UCSD-AML1 (cell line): Measurements from ENCODE around the gene RIPOR2.
"Not testable (repeated sequence)": the region's sequence is repeated elsewhere in the genome, so short reads cannot be mapped to it uniquely, and the experiment has no call there.

Source experiments
- DNase-seq: peaks from one replicate; lab custom pipeline; 2025; ENCODE audit not compliant: unreplicated experiment; lab: John Stamatoyannopoulos, UW

Gene RIPOR2

DNA sequence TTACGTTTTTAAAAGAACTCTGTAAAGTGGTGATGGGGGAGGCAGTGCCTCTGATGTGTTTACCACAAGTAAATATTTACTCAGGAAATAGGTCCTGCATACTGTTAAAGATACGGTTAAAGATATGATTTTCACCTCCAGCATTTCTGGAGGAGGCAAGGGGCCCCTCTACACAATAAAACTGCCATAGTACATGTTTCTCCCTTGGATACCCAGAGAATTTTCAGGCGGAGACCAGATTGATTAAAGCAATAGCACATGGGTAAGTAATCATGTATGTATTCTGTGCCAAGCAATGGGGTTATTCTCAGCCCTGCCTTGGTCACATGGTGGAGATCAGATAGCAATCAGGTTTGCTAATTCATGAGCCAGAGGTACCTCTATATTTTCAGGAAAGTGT is 9.6 kb downstream of the RIPOR2 start:
- no peak for DNase-seq

DNA sequence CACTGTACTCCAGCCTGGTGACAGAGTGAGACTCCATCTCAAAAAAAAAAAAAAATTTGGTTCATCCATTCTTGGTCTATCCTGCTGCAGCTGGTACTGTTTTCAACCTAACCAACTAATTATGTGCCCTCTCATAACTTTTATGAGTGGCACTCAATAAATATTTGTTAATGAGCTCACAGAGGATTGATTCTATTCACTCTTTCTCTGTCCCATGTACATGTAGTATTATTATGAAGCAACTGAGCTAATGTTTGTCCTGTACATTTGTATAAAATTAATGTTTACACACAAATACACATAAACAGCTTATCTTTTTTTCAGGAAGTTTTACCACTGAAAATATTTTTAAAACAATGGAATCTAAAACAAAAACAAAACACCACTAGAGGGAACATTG is 10.1 kb downstream of the RIPOR2 start:
- DNase-seq: no peak

GRCh38 chr6:24924580-24925356 is 11.0 kb downstream of the RIPOR2 start:
- DNase-seq: no peak

DNA sequence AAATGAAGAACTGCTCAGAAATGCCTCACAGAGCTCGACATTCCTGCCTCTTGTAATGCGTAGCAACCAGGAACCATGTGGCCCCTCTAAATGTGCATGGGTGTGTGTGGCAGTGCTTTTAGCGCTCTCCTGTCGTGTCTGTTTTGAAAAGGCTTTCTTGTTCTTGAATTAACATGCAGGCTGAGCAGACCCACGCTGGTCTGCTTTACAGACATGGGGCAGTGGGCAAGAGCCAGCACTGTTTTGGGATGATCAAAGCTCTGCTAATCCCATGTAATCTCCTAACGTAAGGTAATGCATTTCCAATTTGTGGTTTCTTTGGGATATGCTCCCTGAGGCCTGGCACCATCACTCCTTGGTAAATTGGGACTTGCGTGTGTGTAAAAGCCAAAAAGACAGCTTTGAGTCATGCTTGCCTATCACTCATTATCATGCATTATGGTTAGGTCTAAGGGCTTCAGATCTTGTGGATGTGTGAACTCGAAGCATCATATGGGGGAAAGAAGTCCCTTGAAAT is 11.8 kb downstream of the RIPOR2 start:
- no peak for DNase-seq

DNA sequence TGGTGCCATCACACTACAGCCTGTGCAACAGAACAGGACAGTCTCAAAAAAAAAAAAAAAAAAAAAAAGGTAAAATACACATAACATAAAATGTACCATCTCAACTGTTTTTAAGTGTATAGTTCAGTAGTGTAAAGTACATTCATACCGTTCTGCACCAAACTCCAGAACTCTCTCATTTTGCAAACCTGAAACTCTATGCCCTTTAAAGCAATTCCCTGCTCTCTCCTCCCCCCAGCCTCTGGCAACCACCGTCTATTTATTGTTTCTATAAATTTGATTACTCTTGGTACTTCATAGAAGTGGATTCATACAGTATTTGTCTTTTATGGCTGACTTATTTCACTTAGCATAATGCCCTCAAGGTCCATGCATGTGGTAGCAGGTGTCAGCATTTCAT is 12.9 kb downstream of the RIPOR2 start:
- DNase-seq: no peak

- DNase-seq: no peak
These were observed 13.6 kb downstream of the RIPOR2 start for GRCh38 chr6:24922170-24922569.

DNA sequence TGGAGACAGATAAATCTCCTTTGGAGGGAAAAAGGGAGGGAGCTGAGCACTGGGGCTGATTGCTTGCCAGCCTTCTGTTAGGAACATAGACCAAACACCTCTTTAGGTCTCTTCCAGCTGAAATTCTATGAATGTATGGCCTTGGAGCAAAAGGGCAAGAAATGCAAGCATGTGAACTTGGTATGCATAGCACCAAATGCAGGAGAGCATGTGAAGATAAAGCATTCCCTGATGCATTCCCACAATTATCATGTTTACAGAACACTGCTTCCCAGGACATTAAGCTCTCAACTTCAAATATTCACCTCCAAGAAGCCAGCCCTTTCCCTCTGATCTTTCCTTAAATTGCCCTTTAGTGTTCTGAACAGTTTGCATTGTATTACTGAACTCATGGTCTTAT is 15.6 kb downstream of the RIPOR2 start:
- DNase-seq: no peak

DNA sequence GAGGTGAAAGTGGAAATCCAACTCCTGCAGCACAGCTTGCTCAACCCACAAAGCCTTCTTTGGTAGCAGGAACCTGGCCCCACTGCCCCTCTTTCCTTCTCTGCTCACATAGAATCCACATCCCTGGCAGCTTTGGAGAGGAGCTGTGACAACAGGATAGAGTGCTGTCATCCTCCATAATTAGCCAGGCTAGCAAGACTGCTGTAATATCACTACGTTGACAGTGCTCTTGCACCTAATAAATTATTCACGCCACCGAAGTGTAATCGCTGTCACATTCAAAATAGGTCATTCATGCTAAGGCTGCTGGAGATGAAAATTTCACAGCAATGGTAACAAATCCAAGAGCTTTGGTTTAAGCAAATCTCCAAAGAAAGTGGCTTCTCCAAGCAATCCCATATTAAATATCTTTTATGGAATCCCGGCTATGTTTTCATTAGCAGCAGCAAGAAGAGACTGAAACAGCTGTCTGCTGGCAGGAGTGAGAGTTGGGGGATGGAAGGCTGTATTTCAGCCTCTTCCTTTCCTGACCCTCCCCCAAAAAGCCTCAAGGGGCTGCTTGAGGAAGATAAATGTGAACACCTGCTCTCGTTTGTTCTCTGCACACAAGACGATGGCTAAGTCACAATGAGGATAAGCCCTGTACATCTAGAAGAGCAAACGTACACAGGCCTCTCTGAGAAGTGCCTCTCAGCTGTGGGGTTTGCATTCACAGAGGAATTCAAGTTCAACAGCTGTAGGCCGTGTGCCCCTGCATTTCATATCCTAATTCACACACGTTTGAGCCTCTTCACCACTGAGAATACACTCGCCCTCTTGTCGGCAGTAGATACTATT is 16.5 kb downstream of the RIPOR2 start:
- no peak for DNase-seq

DNA sequence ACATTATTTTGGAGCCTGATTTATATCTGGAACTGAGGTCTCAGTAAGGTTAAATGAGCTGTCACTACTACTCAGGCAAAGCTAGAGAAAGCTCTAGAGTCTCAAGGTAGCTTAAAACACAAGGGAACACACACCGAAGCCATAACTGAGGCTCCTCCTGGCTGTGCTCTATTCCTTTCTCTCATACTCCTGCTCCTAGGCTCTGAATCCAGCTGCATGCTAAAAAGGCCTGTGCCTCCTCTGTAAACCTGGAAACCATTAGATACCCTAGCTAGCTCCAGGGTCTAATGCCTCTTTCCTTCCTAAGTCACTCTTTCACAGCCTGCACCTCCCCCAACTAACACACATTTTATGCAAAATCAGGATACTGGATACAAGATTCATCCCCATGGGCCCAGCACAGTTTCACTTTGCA is 17.1 kb downstream of the RIPOR2 start:
- no peak for DNase-seq

GRCh38 chr6:24916496-24916895 is 19.3 kb downstream of the RIPOR2 start:
- DNase-seq: no peak

DNA sequence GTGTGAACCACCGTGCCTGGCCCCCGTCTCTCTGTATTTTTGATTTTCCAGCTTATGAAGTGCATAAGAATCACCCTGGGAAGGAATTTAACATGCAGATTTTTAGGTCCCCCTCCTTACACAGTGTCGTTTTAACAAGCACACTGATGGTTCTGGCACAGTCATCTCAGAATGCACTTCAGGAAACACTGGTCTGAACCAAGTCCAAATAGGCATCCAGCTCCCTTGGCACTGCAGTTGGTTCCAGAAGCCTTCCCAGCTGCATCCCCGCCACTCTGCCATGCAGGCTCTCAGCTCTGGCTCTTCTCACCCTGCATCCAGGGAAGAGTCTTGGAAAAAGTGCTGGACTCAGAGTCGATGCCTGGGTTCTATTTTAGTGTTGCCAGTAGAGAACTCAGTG is 20.1 kb downstream of the RIPOR2 start:
- no peak for DNase-seq

DNA sequence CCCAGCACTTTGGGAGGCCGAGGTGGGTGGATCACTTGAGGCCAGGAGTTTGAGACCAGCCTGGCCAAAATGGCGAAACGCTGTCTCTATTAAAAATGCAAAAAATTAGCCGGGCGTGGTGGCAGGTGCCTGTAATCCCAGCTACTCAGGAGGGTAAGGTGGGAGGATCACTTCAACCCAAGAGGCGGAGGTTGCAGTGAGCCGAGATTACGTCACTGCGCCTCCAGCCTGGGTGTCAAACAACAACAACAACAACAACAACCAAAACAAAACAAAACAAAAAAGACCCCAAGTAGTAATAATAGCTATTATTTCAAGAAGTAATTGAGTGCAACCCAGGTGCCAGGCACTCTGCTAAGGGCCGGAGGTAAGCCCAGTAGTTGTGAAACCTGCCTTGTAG is 21.7 kb downstream of the RIPOR2 start:
- not testable (repeated sequence) for DNase-seq

- no peak for DNase-seq
These were observed 23.9 kb downstream of the RIPOR2 start for GRCh38 chr6:24911796-24912382.

DNA sequence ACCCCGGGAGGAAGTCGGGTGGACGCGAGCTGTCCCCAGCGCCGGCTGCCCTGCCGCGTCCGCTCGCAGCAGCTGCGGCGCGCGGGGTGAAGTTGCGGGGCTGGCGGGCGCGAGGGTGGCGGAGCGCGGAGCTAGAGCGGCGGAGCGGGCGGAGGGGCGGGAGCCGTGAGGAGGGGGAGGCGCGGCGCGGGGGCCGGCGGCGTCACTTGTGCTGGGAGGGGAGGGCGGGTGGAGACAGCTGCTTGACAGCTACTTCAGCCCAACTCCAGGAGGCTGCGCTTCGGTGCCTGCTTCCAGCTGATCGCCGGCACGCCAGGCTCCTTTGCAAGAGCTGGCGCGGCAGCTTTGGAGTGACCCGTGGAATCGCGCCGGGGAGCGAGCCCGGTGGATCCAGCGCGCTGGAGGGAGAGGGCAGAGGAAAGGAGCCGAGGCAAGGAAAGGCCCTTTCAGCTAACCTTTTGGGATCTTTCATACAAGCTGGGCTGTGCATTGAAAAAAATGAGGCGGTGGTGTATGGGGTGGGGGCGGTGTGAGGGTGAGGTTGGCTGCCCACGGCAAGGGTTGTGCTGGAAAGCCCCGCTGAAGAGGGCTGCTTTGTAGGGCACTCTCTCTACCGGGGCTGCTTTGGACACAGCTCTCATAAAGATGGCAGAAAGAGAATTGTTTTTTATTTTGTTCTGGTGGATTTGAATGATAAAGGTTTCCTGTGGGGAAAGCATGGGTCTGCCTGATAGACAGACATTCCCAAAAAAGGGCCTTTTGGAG is 24.6 kb downstream of the RIPOR2 start:
- no peak for DNase-seq

DNA sequence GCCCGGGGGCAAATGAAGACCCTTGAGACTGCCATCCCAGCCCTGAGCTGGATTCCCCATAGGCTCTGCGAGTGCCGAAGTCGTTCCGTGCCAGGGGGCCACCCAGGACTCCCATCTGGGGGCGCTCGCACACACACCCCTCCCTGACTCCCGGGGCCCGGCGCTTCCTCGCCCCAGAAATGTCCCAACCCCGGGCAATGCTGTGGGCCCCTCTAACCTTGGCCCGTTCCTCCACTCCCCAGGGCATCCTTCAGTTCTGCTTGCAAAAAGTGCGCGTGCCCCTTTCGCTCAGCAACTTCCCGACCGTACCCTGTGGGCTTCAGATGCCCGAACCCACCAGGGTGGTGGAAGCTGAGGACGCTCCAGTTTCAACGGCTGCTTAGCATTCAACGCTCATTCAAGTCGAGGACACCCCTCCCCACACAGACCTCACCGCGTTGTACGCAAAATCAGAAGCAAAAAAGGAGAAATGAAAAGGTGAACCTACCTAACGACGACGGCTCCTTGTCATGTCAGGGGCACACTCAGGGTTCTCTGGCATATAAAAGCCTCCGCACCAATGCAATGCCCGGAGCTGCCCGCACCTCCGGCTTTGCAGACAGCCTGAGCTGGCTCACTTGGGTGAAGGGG is 25.3 kb downstream of the RIPOR2 start:
- DNase-seq: no peak

- DNase-seq: no peak
These were observed 26.2 kb downstream of the RIPOR2 start for GRCh38 chr6:24909241-24910216.

GRCh38 chr6:24908650-24909035 is 27.1 kb downstream of the RIPOR2 start:
- no peak for DNase-seq

GRCh38 chr6:24907919-24908649 is 27.7 kb downstream of the RIPOR2 start:
- no peak for DNase-seq

DNA sequence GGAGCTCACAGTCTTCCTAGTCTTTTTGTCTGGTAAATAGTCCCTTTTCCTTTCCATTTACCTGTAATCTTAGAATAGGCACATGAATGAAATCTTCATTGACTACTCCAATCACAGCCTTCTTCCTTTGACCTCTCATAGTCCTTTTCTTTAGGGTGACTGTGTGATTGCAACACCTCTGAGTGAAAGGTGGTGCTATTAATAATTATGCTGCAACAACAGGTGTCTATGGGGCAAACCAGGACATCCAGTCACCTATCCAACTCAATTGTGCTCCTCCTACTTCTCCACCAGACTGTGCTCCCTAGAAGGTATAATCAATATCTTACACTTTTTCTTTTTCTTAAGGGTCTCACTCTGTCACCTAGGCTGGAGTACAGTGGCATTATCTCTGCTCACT is 29.4 kb downstream of the RIPOR2 start:
- DNase-seq: no peak
